Thoracic aorta (tissue), 2 donors: ENCODE results near the gene CHST14. TPM values are rescaled to one million over a fixed set of nuclear protein-coding genes. Genes with fewer than 3 reads are reported as not detected.

Source experiments
- ATAC-seq: fragments of 150-250 bp; one replicate; pipeline ENCODE4 v1.8.0; 2017; ENCODE audit warnings: low read depth; ENCODE audit not compliant: insufficient number of reproducible peaks, low FRiP score
- DNase-seq: peaks from one replicate; pipeline ENCODE4 v3.0.0-alpha.2; 2020; ENCODE audit warnings: low spot score
- H3K27ac ChIP-seq, 2 donors: fragments of 200-600 bp; sonication (generic); 1 replicate in 1 of 2; 2 replicates in 1 of 2; pipeline ENCODE4 v1.5.1; 2016; ENCODE audit warnings: mild to moderate bottlenecking in 2 of 2, moderate library complexity in 2 of 2
- H3K27me3 ChIP-seq: fragments of 200-600 bp; sonication (generic); replicated peaks from 2 replicates; pipeline ENCODE4 v1.6.0; 2016; ENCODE audit warnings: mild to moderate bottlenecking; ENCODE audit not compliant: insufficient read depth
- H3K36me3 ChIP-seq: fragments of 200-600 bp; sonication (generic); one replicate; pipeline ENCODE4 v1.5.1; 2016
- H3K4me1 ChIP-seq, 2 donors: fragments of 200-600 bp; sonication (generic); 1 replicate in 1 of 2; 2 replicates in 1 of 2; pipeline versions ENCODE4 v1.5.1 to v1.6.0; 2016; ENCODE audit warnings: low read depth in 2 of 2, mild to moderate bottlenecking in 1 of 2; ENCODE audit not compliant: control insufficient read depth in 1 of 2
- H3K4me3 ChIP-seq: fragments of 200-600 bp; sonication (generic); 2 replicates; pipeline ENCODE4 v1.5.1; 2016; ENCODE audit warnings: mild to moderate bottlenecking
- H3K9me3 ChIP-seq: fragments of 200-600 bp; sonication (generic); 2 replicates; pipeline ENCODE4 v1.5.1; 2016
- total RNA-seq, 2 donors: library from RNA; depleted of rRNA; stranded (reverse); fragments of >200 nt; gene quantifications; one replicate each; pipeline versions ENCODE4 v1.1.0 to v1.2.3, GENCODE V29; 2016
- TF ChIP-seq, protein P1 (sequence below): fragments of 200-600 bp; sonication (generic); IDR thresholded peaks from one replicate; pipeline ENCODE4 v1.5.1; 2019; ENCODE audit warnings: antibody characterized with exemption

Gene CHST14
- total RNA-seq, 2 donors from 2014 or later = 16.4 to 21.0 TPM

DNA sequence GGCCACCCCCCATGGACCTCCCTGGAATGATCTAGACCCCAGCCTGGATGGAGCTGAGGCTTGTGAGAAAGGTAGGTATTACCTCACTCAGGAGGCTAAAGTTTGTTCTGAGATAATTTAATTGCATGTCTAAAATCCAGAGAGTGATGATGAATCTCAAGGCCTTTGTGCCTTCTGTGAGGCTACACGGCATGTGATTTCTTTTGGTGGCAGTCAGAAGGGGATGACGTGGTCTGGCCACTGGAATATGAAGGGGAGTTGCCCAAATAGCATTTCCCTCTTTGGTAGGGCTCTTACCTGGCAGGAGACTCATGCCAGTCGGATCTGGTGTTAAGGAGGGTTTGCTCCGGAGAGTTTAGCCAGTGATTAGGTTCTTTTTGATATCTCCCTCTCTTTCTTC, 27.5 kb upstream of the CHST14 start:
- TF ChIP-seq, protein P1, sequence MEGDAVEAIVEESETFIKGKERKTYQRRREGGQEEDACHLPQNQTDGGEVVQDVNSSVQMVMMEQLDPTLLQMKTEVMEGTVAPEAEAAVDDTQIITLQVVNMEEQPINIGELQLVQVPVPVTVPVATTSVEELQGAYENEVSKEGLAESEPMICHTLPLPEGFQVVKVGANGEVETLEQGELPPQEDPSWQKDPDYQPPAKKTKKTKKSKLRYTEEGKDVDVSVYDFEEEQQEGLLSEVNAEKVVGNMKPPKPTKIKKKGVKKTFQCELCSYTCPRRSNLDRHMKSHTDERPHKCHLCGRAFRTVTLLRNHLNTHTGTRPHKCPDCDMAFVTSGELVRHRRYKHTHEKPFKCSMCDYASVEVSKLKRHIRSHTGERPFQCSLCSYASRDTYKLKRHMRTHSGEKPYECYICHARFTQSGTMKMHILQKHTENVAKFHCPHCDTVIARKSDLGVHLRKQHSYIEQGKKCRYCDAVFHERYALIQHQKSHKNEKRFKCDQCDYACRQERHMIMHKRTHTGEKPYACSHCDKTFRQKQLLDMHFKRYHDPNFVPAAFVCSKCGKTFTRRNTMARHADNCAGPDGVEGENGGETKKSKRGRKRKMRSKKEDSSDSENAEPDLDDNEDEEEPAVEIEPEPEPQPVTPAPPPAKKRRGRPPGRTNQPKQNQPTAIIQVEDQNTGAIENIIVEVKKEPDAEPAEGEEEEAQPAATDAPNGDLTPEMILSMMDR = no peak
- no peak for ATAC-seq
- H3K4me1 ChIP-seq = peaks cover 15 to 48% of the 10 kb centered on the region in 2 donors
- no peaks in the 10 kb centered on the region for H3K36me3 ChIP-seq
- no peaks in the 10 kb centered on the region for H3K9me3 ChIP-seq
- H3K27ac ChIP-seq = no peak overlapping the region
- no peaks in the 10 kb centered on the region for H3K27me3 ChIP-seq
- H3K4me3 ChIP-seq = no peak overlapping the region
- DNase-seq = no peak

DNA sequence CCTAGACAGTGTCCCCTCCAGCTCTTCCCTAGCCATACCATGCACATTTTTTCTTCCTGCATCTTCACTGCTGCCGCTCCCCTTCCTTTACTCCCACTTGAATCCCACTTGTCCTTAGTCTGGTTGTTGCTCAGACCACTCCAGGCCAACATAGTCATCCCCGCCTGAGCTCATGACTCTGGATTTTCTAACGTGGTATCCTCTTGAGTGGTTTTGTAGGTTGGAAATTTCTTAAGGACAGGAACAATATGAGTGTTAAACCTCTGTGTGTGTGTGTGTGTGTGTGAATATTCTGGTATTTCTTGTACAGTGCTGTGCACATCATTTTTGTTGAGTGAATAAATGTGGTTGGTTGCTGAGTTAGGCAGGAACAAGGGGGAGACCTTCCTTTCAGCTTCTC, 26.9 kb upstream of the CHST14 start:
- ATAC-seq (no peak), DNase-seq (no peak)
- H3K27me3 ChIP-seq = no peaks in the 10 kb centered on the region
- no peak overlapping the region for H3K4me3 ChIP-seq
- H3K9me3 ChIP-seq = no peaks in the 10 kb centered on the region
- H3K4me1 ChIP-seq = peaks cover 15 to 48% of the 10 kb centered on the region in 2 donors
- TF ChIP-seq, protein P1 = no peak
- no peak overlapping the region for H3K27ac ChIP-seq
- no peaks in the 10 kb centered on the region for H3K36me3 ChIP-seq

DNA sequence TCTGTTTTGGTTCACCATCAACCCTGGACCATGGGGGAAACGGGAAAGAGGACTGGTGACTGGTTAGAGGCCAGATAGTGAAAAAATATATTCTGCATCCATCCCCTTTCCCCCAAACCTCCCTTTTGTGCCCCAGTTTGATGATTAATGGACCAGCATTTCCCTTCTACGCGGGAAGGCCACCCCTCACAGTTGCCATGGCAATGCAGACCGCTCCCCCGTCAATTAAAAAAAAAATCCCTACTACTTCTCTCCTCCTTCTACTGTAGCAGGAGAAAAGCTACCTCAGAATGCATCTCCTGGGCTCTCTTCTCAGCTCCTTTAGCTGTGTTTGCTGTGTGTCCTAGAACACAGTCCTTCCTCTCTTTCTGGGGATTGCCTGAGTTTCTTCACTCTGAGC, 26.0 kb upstream of the CHST14 start:
- ATAC-seq = no peak
- Histone ChIP-seq H3K27ac (no peak overlapping the region), H3K36me3 (no peaks in the 10 kb centered on the region), H3K4me3 (no peak overlapping the region), H3K4me1 (peaks cover 15 to 44% of the 10 kb centered on the region in 2 donors), H3K27me3 (no peaks in the 10 kb centered on the region), H3K9me3 (no peaks in the 10 kb centered on the region)
- DNase-seq = no peak
- TF ChIP-seq, protein P1 = no peak

- Histone ChIP-seq H3K27me3 (no peaks in the 10 kb centered on the region), H3K4me3 (no peak overlapping the region), H3K27ac (no peak overlapping the region), H3K36me3 (no peaks in the 10 kb centered on the region), H3K4me1 (peaks cover 12 to 38% of the 10 kb centered on the region in 2 donors), H3K9me3 (no peaks in the 10 kb centered on the region)
- DNase-seq = no peak
- TF ChIP-seq, protein P1 = no peak
- no peak for ATAC-seq
These were observed 25.3 kb upstream of the CHST14 start for GRCh38 chr15:40445421-40445922.

DNA sequence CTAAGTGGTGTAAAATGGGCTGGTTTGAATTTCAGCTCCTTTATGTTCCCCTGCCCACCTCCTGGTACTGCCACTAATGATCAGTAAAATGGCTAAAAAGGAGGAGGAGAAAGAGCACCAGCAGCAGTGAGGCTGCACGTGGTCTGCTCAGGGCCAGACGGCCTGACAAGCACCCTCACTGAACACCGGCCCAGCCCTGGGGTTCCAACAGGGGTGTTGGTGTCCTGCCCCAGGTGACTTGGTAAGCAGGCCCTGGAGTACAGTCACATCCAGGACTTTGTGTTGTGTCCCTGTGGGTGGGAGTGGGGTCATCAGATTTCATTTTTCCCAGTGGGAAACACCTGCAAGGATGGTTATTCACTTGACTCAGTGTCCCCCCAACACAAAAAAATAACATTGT, 24.6 kb upstream of the CHST14 start:
- Histone ChIP-seq H3K4me1 (peaks cover 12 to 38% of the 10 kb centered on the region in 2 donors), H3K36me3 (no peaks in the 10 kb centered on the region), H3K9me3 (no peaks in the 10 kb centered on the region), H3K27ac (no peak overlapping the region), H3K27me3 (no peaks in the 10 kb centered on the region), H3K4me3 (no peak overlapping the region)
- TF ChIP-seq, protein P1 = no peak
- ATAC-seq = no peak
- DNase-seq = no peak
